Fibroblast of pulmonary artery (primary cell): ENCODE measurements around the gene PRELP.

ENCODE experiments used
- DNase-seq: peaks from one replicate; pipeline ENCODE4 v3.0.0-alpha.2; 2010; ENCODE audit warnings: low read depth
- H3K4me3 ChIP-seq: replicated peaks from 2 replicates; pipeline ENCODE4 v1.5.1; 2011; ENCODE audit warnings: low read depth, mild to moderate bottlenecking, control low read depth, low read length, moderate library complexity
- TF ChIP-seq, protein P1 (sequence below): IDR thresholded peaks from 2 replicates; pipeline ENCODE4 v1.5.1; 2011; ENCODE audit warnings: mild to moderate bottlenecking, control low read depth, low read length, inconsistent platforms; ENCODE audit errors: missing control alignments

The PRELP gene

GRCh38 chr1:203526572-203526971 is 51.0 kb downstream of the PRELP start:
- no peak for DNase-seq
- no peak overlapping the region for H3K4me3 ChIP-seq
- TF ChIP-seq, protein P1, sequence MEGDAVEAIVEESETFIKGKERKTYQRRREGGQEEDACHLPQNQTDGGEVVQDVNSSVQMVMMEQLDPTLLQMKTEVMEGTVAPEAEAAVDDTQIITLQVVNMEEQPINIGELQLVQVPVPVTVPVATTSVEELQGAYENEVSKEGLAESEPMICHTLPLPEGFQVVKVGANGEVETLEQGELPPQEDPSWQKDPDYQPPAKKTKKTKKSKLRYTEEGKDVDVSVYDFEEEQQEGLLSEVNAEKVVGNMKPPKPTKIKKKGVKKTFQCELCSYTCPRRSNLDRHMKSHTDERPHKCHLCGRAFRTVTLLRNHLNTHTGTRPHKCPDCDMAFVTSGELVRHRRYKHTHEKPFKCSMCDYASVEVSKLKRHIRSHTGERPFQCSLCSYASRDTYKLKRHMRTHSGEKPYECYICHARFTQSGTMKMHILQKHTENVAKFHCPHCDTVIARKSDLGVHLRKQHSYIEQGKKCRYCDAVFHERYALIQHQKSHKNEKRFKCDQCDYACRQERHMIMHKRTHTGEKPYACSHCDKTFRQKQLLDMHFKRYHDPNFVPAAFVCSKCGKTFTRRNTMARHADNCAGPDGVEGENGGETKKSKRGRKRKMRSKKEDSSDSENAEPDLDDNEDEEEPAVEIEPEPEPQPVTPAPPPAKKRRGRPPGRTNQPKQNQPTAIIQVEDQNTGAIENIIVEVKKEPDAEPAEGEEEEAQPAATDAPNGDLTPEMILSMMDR: no peak

DNA sequence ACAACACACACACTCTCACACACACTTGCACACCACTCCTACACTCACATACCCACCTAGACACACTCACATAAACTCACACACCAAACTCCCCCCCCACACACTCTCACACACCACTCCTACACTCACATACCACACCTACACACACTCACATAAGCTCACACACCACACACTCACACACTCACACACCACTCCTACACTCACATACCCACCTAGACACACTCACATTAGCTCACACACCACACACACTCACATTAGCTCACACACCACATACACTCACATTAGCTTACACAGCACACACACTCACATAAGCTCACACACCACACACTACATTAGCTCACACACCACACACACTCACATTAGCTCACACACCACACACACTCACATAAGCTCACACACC is 51.4 kb downstream of the PRELP start:
- TF ChIP-seq, protein P1: no peak
- DNase-seq: no peak
- H3K4me3 ChIP-seq: no peak overlapping the region

GRCh38 chr1:203528063-203528462 is 52.5 kb downstream of the PRELP start:
- TF ChIP-seq, protein P1: no peak
- no peak overlapping the region for H3K4me3 ChIP-seq
- no peak for DNase-seq

GRCh38 chr1:203528976-203529835 is 53.6 kb downstream of the PRELP start:
- TF ChIP-seq, protein P1: no peak
- no peak for DNase-seq
- H3K4me3 ChIP-seq: no peak overlapping the region

DNA sequence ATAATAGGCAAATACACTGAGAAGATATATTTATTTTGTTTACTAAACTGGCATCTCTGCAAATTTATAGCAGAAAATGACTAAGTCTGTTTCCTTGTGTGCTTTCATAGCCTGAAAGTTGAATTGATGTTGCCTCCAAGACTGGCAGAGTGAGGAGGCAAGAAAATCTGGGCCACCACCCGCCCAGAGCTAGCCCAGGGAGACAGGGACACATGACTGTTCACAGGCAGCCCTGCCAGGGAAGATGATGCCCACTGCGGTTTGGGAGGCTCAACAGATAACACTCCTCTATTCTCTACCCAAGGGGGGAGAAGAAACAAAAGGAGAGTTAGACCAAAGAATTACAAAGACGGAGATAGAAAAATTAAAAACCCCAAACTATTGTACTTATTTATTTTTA is 55.5 kb downstream of the PRELP start:
- no peak overlapping the region for H3K4me3 ChIP-seq
- DNase-seq: no peak
- TF ChIP-seq, protein P1: no peak

DNA sequence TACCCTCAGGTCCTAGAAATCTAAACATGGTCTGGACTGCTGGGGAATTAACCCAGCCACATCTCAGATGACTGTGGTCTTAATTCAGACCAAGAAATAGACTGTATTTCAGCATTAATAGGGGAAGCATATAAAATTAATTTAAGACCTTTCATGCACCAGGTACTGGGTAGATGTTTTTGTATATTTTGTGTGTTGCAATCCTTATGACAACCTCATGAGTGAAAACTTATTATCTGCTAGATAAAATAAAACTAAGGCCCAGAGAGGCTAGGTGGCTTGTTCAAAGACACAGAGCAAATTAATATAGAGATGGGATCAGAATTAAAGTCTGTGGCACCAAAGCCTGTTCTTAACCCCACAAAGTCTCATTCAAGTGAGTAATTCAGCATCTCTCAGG is 58.4 kb downstream of the PRELP start:
- TF ChIP-seq, protein P1: no peak
- H3K4me3 ChIP-seq: no peak overlapping the region
- no peak for DNase-seq

- TF ChIP-seq, protein P1: no peak
- DNase-seq: peak; percentile 95
- H3K4me3 ChIP-seq: no peak overlapping the region
These were observed 58.9 kb downstream of the PRELP start for GRCh38 chr1:203534526-203534925.
